ENCODE data around the gene LAIR1.
"Not testable (repeated sequence)": the region's sequence is repeated elsewhere in the genome, so short reads cannot be mapped to it uniquely, and the experiment has no call there.

The LAIR1 gene, protein sequence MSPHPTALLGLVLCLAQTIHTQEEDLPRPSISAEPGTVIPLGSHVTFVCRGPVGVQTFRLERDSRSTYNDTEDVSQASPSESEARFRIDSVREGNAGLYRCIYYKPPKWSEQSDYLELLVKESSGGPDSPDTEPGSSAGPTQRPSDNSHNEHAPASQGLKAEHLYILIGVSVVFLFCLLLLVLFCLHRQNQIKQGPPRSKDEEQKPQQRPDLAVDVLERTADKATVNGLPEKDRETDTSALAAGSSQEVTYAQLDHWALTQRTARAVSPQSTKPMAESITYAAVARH

DNA sequence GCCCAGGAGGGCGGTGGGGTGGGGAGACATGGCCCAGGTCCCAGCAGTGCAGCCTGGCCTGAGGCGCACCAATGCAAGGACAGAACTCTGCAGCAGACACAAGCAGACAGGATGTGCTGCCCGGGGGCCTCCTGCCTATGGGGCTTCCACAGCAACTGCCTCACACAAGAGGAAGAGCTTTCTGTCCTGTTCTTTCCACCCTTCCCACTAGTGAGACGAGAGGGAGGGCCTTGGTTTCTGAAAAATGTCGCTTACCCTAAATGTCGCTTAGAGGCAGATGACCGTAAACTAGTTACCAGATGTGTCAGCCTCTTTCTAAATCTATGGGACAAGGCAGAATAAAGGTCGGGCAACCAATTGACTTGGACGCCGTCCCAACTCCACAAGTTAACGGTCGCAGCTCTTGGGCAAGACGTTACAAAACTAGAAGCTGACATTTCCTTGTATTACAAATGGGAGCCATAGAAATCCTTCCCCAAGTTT is at the start of gene LAIR1:
Gene LAIR1, minus strand, starts transcription at position 157 of the 483 bp plus-strand sequence. Its CDS starts 127 bp downstream, at position 30.
- DNase-seq (ENCODE audit: low read depth, low spot score) = no peak

DNA sequence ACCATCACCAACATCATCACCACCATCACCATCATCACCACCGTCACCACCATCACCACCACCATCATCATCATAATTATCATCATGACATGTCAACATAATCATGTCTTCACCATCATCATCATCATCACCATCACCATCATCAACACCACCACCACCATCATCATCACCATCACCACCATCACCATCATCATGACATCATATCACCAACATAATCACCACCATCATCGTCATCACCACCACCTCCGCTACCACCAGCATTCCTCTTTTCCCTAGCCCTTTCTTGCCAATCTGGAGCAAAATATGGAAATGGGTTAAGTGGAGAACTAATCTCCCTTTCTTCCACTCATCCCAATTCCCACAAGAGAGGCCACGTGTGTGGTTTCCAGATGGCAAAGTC is 49.4 kb upstream of the LAIR1 start:
- DNase-seq (ENCODE audit: low read depth, low spot score) = no peak

DNA sequence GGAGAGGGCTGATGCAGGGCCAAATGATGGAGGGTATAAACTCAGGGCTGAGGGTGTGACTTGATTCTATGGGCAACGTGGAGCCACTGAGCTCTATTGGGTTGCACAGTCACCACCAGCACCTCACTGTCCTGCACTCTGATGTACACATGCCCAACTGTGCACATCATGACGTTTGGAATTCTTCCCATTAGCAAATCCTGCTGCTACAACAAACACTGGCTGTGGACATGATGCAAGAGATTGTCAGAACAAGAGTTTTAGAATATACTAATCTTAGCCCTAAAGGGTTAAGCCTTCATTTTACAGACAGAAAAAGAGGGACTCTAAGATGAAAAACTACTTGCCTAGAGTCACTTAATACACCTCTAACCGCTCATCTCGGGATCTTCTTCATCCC is 48.1 kb upstream of the LAIR1 start:
- DNase-seq (ENCODE audit: low read depth, low spot score) = no peak

DNA sequence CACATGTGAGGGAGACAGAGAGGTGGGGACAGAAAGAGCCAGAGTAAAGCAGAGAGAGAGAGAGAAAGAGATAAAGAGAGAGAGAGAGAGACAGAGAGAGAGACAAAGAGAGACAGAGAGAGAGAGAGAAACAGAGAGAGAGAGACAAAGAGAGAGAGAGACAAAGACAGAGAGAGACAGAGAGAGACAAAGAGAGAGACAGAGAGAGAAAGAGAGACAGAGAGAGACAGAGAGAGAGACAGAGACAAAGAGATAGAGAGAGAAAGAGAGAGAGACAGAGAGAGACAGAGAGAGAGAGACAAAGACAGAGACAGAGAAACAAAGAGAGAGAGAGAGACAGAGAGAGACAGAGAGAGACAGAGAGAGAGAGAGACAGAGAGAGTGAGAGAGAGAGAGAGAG is 46.3 kb upstream of the LAIR1 start:
- no peak for DNase-seq (ENCODE audit: low read depth, low spot score)

GRCh38 chr19:54408456-54409026 is 43.8 kb upstream of the LAIR1 start:
- no peak for DNase-seq (ENCODE audit: low read depth, low spot score)

DNA sequence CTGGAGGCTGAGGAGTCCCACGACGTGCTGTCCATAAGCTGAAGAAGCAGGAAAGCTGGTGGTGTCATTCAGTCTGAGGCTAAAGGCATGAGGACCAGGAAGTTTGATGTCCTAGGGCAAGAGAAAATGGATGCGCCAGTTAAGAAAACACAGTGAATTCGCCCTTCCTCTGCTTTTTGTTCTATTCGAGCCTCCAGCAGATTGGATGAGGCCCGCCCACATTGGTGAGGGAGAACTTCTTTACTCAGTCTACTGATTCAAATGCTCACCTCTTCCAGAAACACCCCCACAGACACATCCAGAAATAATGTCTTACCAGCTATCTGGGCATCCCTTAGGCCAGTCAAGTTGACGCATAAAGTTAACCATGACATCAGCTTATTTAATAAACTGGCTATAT is 43.0 kb upstream of the LAIR1 start:
- no peak for DNase-seq (ENCODE audit: low read depth, low spot score)

DNA sequence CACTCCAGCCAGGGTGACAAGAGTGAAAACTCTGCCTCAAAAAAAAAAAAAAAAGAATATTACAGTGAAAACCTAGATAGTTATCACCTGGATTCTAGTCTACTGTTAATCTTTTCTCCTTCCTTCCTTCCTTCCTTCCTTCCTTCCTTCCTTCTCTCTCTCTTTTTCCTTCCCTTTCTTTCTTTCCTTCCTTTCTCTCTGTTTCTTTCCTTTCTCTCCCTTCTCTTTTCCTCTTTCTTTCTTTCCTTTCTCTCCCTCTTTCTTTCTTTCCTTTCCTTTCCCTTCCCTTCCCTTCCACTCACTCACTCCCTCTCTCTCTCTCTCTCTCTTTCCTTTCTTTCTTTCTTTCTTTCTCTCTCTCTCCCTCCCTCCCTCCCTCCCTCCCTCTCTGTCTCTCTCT is 40.9 kb upstream of the LAIR1 start:
- DNase-seq (ENCODE audit: low read depth, low spot score) = no peak

GRCh38 chr19:54403054-54403453 is 38.3 kb upstream of the LAIR1 start:
- DNase-seq (ENCODE audit: low read depth, low spot score) = no peak

DNA sequence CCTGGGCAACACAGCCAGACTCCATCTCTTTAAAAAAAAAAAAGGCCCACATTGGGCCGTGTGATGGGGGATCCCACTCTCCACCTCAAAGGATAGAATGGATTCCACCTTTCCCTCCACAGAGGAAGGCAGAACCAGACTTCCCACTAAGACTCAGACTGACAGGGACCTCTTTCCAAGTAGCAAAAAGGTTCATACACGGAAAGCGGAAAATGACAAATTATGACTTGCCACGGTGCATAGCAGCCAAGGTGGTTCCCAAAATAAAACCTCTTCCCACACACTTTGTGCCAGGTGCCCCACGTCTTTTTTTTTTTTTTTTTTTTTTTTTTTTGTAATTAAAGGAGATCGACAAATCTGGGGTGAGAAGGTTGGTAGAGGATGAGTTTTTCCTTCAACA is 36.2 kb upstream of the LAIR1 start:
- no peak for DNase-seq (ENCODE audit: low read depth, low spot score)

DNA sequence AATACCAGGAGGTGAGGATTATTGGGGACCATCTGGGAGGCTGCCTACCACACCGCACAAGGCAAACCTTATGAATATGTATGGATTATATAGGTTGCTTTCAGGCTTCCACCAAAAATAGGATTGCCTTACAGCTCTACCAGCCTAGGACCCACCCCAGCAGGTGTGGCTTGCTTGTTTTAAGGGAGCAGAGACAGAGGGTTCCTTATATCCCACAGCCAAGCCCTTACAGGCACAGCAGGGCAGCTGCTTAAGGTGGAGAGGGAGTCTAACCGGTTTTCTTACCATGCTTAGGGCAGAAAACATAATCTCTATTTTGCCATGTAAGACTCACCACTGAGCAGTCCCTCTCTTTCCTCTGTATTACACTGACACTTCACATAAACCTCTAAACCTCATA is 34.5 kb upstream of the LAIR1 start:
- no peak for DNase-seq (ENCODE audit: low read depth, low spot score)

DNA sequence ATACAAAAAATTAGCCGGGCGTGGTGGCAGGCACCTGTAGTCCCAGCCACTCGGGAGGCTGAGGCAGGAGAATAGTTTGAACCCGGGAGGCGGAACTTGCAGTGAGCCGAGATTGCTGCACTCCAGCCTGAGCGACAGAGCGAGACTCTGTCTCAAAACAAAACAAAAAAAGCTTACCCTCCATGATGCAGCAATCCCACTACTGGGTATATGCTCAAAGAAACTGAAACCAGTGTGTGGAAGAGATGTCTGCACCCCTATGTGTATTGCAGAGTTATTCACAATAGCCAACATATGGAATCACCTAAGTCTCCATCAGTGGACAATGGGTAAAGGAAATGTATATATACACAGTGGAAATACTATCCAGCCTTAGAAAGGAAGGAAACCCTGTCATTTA is 31.0 kb upstream of the LAIR1 start:
- DNase-seq (ENCODE audit: low read depth, low spot score) = no peak

- DNase-seq (ENCODE audit: low read depth, low spot score) = no peak
These were observed 28.6 kb upstream of the LAIR1 start for GRCh38 chr19:54393381-54393780.

GRCh38 chr19:54392105-54392504 is 27.4 kb upstream of the LAIR1 start:
- DNase-seq (ENCODE audit: low read depth, low spot score) = no peak

DNA sequence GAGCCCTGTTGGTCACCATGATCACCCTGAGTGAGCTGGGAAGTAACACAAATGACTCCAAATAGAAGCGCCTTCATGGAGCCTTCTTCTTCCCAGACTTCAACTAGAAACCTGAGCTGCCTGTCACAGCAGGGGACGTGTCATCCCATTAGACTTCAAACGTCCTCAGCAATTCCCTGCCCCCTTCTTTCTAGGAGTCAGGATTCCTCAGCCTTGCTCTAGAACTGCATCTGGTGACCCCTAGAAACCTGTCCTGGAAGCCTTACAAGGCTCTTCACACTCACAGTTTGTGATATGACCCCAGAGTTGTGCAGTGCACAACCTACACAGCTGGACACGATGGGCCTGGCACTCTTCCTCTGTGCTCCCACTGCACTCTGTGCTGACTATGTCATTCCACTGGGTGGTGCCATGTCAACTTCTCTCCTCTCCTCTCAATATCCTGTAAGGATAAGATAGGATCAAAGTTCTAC is 26.9 kb upstream of the LAIR1 start:
- DNase-seq (ENCODE audit: low read depth, low spot score) = peak; percentile 54

DNA sequence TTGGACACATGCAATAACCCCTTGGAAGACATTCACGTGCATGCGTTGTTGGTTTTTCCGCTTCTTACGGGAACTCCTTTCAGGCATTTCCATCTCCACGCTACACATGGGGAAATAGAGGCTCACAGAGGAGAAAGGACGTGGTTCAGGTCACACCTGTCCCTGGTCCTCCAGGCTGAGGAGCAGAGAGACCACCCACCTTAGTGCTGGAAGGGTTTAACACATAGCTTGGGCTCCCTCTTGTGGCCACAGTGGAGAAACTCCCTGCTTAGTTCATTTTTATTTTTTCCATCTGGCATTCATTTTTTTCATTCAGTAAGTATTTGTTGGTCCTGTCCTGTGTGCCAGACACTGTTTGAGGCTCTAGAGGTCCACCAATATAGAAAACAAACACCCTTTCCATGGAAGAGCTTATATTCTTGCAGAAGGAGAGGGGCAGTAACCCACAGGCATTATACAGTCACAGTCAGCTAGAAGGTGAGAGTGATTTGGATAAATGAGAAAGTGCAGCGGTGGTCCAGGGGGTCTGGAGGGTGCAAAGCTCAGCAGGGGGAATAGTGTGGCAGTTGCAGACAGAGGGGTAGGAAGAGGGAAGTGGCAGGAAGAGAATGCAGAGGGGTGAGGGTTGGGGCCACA is 26.3 kb upstream of the LAIR1 start:
- DNase-seq (ENCODE audit: low read depth, low spot score) = peak; percentile 54

DNA sequence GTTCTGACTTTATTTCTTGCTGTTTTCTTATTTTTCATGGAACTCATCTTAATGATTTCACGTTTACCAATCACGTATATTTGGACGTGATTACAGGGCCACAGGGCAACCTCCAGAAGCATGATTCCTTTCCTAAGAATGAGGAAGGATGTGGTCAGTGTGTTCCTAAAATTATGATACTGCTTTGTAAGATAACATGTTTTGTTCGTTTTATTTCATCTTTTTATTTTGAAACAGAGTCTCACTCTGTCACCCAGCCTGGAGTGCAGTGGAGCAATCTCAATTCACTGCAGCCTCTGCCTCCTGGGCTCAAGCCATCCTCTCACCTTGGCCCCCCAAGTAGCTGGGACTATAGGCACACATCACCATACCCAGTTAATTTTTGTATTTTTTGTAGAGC is 24.8 kb upstream of the LAIR1 start:
- DNase-seq (ENCODE audit: low read depth, low spot score) = no peak

GRCh38 chr19:54388802-54389139 is 24.0 kb upstream of the LAIR1 start:
- DNase-seq (ENCODE audit: low read depth, low spot score) = no peak

DNA sequence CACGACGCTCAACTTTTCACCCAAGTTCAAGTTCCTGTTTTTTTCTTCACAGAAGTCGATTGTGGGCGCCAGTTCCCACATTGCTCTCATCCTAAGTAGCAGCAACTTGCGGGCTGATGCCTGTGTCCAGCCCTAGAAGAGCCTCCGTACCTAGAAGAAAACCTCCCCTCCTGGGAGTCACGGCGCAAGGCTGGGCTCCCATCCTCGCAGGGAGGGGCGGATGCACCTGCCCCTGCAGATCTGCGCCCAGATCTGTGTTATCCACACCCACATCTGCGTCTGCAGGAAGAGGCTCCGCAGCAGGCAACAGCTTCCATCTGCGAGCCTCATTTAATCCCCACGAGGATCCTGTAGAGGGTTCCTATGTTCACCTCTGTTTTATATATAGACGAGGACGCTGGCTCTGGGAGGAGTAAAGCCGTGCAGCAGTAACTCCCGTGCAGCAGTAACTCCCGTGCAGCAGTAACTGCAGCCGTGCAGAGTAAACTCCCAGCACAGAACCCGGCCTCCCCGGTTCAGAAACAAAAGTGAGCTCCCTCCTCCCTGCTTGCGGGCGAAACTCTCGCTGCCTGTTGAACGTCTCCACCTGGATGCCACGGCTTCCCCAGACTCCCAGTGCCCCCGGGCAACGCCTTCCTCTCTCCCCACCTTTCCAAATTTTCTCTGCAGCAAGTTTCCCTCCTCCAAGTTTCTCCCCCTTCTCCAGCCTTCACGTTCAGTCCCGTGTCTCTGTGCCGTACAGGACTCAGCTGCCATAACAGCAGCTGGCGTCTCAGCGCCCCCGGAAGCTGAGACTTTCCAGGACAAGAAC is 23.5 kb upstream of the LAIR1 start:
- DNase-seq (ENCODE audit: low read depth, low spot score) = no peak

GRCh38 chr19:54383330-54383729 is 18.6 kb upstream of the LAIR1 start:
- no peak for DNase-seq (ENCODE audit: low read depth, low spot score)

GRCh38 chr19:54382041-54382440 is 17.3 kb upstream of the LAIR1 start:
- DNase-seq (ENCODE audit: low read depth, low spot score) = not testable (repeated sequence)

- no peak for DNase-seq (ENCODE audit: low read depth, low spot score)
These were observed 16.2 kb upstream of the LAIR1 start for GRCh38 chr19:54380897-54381296.

DNA sequence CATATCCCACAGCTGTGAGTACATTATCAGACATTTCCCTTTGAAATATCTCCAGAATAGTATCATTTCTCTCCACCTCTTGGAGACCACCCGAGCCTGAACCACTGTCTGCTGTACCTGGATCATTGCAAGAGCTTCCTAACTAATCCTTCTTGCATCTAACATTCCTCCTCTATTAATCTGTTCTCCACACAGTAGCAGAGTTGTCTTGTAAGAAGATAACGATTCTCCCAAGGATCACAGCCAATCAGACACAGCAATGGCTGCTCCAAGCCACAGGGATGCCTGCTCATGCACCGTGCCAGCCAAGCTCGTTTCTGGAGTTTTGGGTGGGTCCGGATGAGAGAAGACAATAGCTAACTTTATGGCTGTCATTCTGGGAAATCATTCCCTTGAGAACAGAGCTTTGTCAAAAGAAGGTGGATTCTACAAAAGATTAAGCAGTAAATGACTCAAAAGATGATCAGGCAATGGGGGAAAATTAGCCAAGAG is 14.5 kb upstream of the LAIR1 start:
- no peak for DNase-seq (ENCODE audit: low read depth, low spot score)

Data from iPS DF 19.7 (cell line).